Eye (tissue), 1 donor: ENCODE data around the gene FANCI.

ENCODE experiments used
- DNase-seq: peaks from one replicate; pipeline ENCODE4 v3.0.0-alpha.2; 2015

The FANCI gene

DNA sequence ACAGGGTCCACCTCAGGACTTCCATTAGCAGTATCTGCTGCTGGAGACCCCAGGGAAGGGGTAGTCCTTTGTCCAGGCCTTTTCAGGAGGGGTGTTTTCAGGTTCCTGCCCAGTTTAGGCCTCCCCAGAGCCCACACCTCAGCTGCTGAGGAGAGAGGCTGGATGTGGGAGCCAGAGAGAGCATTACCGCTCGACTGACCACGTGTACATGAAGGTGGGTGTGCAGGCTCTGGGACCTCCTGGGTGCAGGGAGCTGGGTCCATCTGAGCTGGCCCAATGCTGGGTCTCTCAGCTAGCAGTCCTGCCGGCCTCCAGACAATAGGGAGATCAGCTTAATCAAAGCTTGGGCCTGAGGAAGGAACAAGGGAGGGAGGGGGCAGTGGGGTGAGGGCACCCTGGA lies 120.0 kb downstream of the FANCI start:
- no peak for DNase-seq

DNA sequence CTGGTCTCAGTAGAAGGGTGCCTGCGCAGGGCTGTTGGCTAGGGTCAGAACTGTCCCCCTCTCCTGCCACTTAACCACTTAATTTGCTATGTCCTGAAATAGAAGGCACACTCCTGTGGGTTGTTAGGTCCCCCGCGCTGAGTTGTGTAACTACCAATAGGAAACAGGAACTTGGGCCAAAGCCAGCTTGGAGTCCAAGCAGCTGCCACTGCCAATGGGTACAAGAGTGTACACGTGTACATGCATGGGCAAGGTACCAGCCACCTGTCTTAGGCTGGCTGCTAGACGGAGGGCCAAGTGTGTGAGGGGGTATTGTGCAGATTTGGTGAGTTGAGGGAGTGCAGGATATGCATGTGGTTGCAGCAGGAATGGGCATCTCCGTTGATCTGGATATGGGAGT lies 120.6 kb downstream of the FANCI start:
- no peak for DNase-seq

DNA sequence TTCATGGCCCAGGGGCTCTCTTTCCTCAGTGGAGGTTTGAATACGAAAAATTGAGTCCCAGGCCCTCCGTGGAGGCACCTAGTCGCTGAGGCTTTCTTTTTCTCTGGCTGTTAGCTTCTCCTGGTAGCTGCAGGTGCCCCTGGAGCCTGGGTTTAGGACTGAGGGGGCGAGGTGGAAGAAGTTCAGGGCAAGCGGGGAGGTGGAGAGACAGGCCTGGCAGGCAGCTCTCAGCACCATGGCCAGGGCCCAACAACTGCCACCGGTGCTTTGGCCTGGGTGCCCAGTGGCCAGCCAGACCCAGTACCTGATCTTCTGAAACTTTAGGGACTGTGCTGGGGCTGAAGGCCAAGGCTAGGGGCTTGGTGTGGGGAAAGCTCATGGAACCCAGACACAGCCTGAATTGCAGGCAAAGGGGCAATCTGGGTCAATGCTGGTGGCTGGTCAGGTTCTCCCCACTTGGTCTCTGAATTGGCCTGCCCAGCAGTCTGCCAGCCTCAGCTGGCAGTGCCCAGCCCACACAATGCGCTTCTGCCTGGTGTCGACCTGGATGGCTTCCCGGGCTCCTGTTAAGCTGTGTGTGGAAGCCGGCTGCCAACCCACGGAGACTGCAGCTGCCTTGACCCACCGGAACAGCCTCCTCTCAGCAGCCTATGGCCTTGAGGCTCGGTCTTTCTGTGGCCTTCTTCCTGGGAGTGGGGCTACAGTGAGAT lies 121.1 kb downstream of the FANCI start:
- peak; percentile 7 for DNase-seq

DNA sequence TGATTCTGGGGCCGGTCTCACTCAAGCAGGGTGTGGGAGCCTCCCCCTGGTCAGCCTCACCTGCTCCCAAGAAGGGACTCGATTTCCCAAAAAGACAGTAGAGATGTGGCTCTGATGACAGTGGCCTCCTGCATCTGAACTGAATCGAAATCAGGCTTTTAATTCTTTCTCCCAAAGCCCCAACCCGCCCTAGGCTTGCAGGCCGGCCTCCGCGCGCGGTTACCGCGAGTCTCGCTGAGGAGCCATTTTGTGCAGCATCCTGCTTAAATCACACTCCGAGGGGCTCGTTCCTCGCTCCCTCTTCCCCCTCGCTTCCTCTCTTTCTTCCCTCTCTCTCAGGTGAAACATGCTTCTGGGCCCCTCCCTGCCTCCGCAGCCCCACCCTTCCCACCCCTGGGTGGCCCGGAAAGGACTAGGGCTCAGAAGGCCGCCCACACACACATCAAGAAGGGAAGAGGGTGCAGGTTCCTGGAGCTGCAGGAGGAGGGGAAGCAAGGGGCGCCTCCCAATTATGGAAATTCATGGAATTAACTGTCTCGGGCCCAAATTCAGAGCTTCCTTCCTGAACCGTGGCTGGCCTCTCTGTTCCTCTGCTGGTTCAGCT lies 121.8 kb downstream of the FANCI start:
- DNase-seq = peak; percentile 6
